ENCODE data around the gene MTF1.

GRCh38 chr1:37845049-37845646 is 14.2 kb downstream of the MTF1 start:
- TF ChIP-seq ELF4 (IDR thresholded peaks at IDR 0.05) = no peak
- TF ChIP-seq FOXK2 (IDR thresholded peaks at IDR 0.05) = no peak
- TF ChIP-seq PKNOX1 (IDR thresholded peaks at IDR 0.05) = peak; percentile 15; the same call in 1 of the 2 replicates
- TF ChIP-seq ZNF384 (IDR thresholded peaks at IDR 0.05) = no peak
- no peak for TF ChIP-seq FOXA1 (IDR thresholded peaks at IDR 0.05)
- no peak for TF ChIP-seq SUZ12 (IDR thresholded peaks at IDR 0.05)
- TF ChIP-seq NFRKB (IDR thresholded peaks at IDR 0.05) = no peak
- TF ChIP-seq HDGF (IDR thresholded peaks at IDR 0.05; ENCODE audit: borderline replicate concordance) = no peak
- no peak for TF ChIP-seq SP1 (IDR thresholded peaks at IDR 0.05)
- no peak for TF ChIP-seq FOXM1 (IDR thresholded peaks at IDR 0.05; ENCODE audit: borderline replicate concordance)

Data from HEK293T (cell line).